HUES48 (cell line): Measurements from ENCODE around the gene EPC1.

Source experiments
- H3K27ac ChIP-seq: one replicate; pipeline ENCODE4 v1.7.0; 2013; ENCODE audit warnings: low read depth, low read length, inconsistent platforms
- H3K27me3 ChIP-seq: 2 replicates; pipeline ENCODE4 v1.6.1; 2013; ENCODE audit warnings: mild to moderate bottlenecking, low read length; ENCODE audit not compliant: control insufficient read depth, insufficient read depth
- H3K36me3 ChIP-seq: 2 replicates; pipeline ENCODE4 v1.6.1; 2013; ENCODE audit warnings: low read length; ENCODE audit not compliant: control insufficient read depth, insufficient read depth
- H3K4me1 ChIP-seq: 2 replicates; pipeline ENCODE4 v1.6.1; 2013; ENCODE audit warnings: mild to moderate bottlenecking, low read length; ENCODE audit not compliant: control insufficient read depth, insufficient read depth
- H3K4me3 ChIP-seq: 2 replicates; pipeline ENCODE4 v1.5.1; 2013; ENCODE audit warnings: mild to moderate bottlenecking, low read depth, low read length
- H3K9ac ChIP-seq: 2 replicates; pipeline ENCODE4 v1.6.1; 2013; ENCODE audit warnings: mild to moderate bottlenecking, low read depth, low read length, moderate library complexity
- H3K9me3 ChIP-seq: 2 replicates; pipeline ENCODE4 v1.6.1; 2013; ENCODE audit warnings: low read length; ENCODE audit not compliant: control insufficient read depth, insufficient read depth

Gene EPC1

DNA sequence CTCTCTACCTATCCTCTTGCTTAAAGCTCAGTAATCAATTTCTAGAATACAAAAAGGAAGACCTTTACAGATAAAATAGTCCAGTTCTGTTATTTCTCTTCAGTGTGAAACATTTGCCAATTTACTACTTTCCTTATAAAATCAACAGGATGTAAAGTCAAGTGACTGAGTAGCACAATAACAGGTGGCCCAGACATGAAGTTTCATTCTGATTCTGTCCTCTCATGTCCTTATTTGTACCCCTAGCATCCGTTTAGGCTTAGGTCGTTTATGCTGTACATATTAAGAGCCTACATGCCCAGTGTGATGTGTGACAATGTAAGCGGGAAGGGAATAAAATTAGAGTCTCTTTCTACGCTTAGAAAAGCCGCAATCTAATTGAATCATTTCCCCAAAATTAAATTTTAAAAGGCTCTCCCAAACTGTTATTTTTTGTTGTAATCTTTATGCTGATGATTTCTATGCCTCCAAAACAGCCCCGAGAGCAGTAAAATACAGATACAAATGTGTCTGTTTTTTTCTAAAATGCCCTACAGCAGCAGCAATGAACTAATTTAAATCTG is 29.1 kb downstream of the EPC1 start:
- Histone ChIP-seq H3K36me3 (no peaks in the 10 kb centered on the region), H3K4me1 (peaks cover 11% of the 10 kb centered on the region), H3K4me3 (no peak overlapping the region), H3K27me3 (no peaks in the 10 kb centered on the region), H3K9me3 (no peaks in the 10 kb centered on the region), H3K27ac (no peak overlapping the region), H3K9ac (no peak overlapping the region)

DNA sequence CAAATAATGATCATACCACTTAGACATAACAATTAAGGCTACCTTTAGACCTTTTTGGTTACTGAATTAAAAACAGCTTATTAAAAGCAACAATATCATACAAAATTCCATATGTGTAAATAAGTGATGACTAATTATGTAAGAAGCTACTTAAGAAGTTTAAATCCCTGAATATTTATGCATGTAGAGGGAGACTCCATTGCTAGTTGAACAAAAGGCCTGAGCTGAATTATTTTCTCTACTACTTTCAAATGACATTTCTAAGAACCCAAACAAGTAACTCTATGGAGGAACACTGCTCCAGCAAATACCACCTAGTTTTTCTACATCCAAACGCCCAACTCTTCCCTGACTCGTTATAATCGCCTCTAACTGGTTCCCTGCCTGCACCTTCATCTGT is 31.5 kb downstream of the EPC1 start:
- Histone ChIP-seq H3K36me3 (0 out of 2 replicates have a peak, but pooled peaks cover 4% of the 10 kb centered on the region), H3K4me3 (no peak overlapping the region), H3K27ac (no peak overlapping the region), H3K4me1 (peaks cover 11% of the 10 kb centered on the region), H3K27me3 (no peaks in the 10 kb centered on the region), H3K9ac (no peak overlapping the region), H3K9me3 (no peaks in the 10 kb centered on the region)

DNA sequence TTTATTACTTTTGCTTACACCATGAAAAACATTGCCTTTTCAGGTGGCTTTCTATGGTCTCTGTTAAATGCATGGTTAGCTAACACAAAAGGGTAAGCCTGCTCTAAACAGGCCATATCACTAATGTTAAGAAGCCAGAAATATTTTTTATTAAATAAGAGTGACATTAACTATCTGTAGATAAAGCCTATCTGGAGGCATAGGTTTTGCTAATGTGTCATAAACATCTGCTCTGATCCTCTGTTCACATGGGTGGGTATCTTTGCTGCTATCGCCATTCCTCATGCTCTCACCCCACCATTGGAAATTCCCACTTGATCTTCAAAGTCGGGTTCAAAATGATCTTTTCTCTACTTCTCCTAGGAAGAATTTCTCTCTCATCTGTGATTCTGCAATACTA is 32.4 kb downstream of the EPC1 start:
- H3K27me3 ChIP-seq = no peaks in the 10 kb centered on the region
- H3K9me3 ChIP-seq = no peaks in the 10 kb centered on the region
- no peak overlapping the region for H3K9ac ChIP-seq
- H3K27ac ChIP-seq = no peak overlapping the region
- H3K4me1 ChIP-seq = peaks cover 11% of the 10 kb centered on the region
- no peak overlapping the region for H3K4me3 ChIP-seq
- H3K36me3 ChIP-seq = 0 out of 2 replicates have a peak, but pooled peaks cover 4% of the 10 kb centered on the region

DNA sequence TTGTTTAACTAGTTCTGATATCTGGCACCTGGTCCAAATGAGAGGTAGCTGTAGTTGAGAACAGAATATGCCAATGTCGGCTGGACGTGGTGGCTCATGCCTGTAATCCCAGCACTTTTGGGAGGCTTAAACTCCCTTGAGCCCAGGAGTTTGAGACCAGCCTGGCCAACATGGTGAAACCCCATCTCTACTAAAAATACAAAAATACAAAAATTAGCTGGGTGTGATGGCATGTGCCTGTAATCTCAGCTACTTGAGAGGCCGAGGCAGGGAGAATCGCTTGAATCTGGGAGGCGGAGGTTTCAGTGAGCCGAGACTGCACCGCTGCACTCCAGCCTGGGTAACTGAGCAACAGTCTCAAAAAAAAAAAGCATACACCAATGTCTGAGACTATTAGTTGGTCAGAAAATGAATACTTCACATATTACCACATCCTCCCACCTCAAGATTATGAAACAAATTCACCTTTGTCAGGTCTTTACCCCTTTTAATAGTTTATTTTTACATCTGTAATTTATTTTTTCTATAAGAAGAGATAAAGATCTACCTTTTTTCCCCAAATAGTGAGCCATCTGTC is 38.8 kb downstream of the EPC1 start:
- Histone ChIP-seq H3K9ac (no peak overlapping the region), H3K36me3 (peaks cover 34% of the 10 kb centered on the region), H3K9me3 (no peaks in the 10 kb centered on the region), H3K27ac (no peak overlapping the region), H3K4me3 (no peak overlapping the region), H3K4me1 (no peaks in the 10 kb centered on the region), H3K27me3 (no peaks in the 10 kb centered on the region)

DNA sequence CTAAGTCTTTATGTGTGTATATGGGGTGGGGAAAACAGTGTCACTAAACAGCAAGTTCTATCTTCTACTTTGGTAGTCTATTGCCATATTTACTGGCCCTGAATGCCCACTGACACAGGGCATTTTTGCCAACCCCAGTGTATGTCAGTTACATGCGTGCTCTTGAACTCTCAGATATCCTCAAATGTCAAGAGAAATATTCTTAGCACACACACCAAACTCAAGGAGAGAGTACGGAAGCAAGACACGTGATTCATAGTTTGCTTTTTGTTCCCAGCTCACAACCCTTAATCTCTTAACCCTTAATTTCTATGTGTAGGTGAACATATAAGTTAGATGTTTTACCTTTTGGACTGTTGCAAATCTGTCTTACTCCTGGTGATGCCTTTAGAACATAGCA is 39.3 kb downstream of the EPC1 start:
- Histone ChIP-seq H3K27ac (no peak overlapping the region), H3K4me1 (no peaks in the 10 kb centered on the region)

DNA sequence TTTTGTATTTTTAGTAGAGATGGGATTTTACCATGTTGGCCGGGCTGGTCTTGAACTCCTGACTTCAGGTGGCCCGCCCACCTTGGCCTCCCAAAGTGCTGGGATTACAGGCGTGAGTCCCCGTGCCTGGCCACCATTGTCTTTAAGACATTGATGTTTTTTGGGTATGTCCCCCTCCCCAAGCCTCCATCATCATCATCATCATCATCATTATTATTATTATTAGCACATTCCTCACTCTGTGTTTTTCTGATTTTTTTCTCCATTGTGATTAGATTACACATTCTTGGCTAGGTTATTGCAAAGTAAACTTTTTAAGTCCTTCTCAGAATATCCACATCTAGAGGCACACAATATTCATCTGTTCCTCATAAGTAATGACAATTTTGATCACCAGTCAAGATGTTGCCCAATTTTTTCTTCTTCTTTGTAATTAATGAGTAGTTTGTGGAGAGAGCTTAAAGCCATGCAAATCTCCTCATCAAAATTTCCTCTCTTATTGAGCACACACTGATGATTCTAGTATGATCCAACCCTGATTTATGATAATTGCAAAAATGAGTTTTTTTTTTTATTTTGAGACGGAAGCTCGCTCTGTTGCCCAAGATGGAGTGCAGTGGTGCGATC is 47.5 kb downstream of the EPC1 start:
- Histone ChIP-seq H3K9me3 (no peaks in the 10 kb centered on the region), H3K36me3 (peaks cover 21% of the 10 kb centered on the region), H3K27me3 (no peaks in the 10 kb centered on the region), H3K4me1 (no peaks in the 10 kb centered on the region), H3K9ac (no peak overlapping the region), H3K4me3 (no peak overlapping the region), H3K27ac (no peak overlapping the region)

More for the DNA sequence above, 39.3 kb downstream of the EPC1 start:
- no peaks in the 10 kb centered on the region for H3K9me3 ChIP-seq
- no peak overlapping the region for H3K4me3 ChIP-seq
- no peaks in the 10 kb centered on the region for H3K27me3 ChIP-seq
- no peak overlapping the region for H3K9ac ChIP-seq
- peaks cover 39% of the 10 kb centered on the region for H3K36me3 ChIP-seq

DNA sequence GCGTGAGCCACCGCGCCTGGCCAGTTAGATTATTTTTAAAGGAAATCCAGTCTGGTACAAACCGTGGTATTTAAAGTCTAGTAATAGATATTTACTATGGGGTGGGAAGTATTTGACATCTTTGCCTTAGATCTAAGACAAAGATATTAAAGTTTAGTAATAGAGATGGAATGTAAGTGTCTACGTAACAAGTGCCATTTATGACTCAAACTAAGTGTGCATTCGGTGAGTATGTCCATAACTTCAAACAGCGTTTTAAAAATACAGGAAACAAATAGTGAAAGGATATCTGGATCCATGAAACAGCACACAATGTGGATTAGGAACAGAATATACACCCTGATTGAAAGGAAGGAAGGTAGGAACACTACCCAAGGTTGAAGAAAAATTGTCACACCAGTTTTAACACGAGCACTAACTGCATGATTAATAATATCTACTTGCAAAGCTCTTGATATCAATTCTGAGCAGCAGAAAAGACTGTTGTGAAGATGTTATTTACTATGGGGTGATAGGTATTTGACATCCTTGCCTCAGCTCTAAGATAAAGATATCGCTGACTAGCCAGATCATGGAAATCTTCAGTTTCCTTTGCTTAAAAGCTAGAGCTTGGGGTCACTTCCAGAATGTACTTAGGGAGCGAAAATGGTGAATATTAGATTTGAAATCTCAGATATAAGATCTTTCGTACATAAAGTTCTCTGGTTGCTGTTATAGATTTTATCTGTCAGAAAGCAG is 48.7 kb downstream of the EPC1 start:
- Histone ChIP-seq H3K27me3 (no peaks in the 10 kb centered on the region), H3K27ac (no peak overlapping the region), H3K4me1 (0 out of 2 replicates have a peak, but pooled peaks cover 3% of the 10 kb centered on the region), H3K9me3 (no peaks in the 10 kb centered on the region), H3K9ac (no peak overlapping the region), H3K36me3 (peaks cover 9% of the 10 kb centered on the region), H3K4me3 (no peak overlapping the region)

DNA sequence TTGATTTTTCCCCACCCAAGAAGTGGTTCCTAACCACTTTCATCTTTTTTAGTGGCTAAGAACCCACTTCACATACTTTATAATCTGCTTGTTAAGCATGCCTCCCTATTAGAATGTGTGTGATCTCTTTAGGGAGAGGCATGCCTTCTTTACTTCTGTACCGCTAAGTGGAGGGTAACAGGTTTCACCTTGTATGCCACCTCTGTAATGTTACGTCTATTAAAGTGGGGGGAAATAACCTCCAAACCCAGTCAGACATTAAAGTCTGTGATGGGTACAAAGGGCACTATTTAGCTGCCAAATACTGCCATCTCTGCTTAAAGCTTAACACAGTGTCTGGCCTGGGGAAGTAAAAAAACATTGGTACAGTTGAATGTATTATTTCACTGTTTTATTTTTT is 51.9 kb downstream of the EPC1 start:
- H3K9ac ChIP-seq = no peak overlapping the region
- no peak overlapping the region for H3K27ac ChIP-seq
- no peaks in the 10 kb centered on the region for H3K27me3 ChIP-seq
- peaks cover 31% of the 10 kb centered on the region for H3K36me3 ChIP-seq
- peaks cover 10% of the 10 kb centered on the region; the same call in 1 of the 2 replicates for H3K4me1 ChIP-seq
- no peak overlapping the region for H3K4me3 ChIP-seq
- H3K9me3 ChIP-seq = no peaks in the 10 kb centered on the region

DNA sequence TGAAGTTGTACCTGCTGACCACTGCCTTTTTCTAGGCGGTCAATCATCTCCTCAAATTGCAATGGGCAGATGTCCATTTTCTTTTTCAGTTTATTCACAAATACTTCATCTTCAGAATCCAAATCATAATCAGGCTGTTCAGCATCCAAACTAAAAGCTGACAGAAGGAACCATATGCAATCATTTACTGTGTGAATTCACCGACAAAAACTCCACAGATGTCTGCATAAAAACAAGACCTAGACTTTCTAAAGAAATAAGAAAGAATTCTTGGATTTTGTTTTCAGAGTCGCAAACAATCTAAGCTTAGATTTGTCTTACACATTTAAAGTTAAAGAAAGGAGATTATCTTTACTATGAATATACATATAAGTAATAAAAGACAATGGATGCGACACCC is 53.4 kb downstream of the EPC1 start:
- no peak overlapping the region for H3K9ac ChIP-seq
- H3K36me3 ChIP-seq = peaks cover 35% of the 10 kb centered on the region
- H3K27me3 ChIP-seq = no peaks in the 10 kb centered on the region
- H3K4me3 ChIP-seq = no peak overlapping the region
- peaks cover 10% of the 10 kb centered on the region; the same call in 1 of the 2 replicates for H3K4me1 ChIP-seq
- H3K9me3 ChIP-seq = no peaks in the 10 kb centered on the region
- no peak overlapping the region for H3K27ac ChIP-seq

DNA sequence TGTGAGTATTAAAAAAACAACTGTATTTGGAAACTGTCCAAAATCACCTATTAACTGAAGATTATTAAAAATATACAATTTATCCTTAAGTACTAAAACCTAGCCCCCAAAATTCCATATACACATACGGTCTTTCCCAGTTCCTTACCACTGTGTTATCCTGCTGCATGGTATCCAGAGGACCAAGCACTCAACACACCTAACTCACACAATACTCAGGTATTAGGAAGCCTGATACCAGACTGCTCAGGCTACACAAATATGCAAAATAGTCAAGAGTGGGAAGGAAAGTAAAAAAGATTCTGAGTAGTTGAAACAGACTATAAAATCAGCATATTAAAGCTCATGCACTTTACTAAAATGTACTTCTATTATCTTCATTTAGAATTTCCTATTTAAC is 67.2 kb downstream of the EPC1 start:
- no peaks in the 10 kb centered on the region for H3K27me3 ChIP-seq
- H3K27ac ChIP-seq = no peak overlapping the region
- peaks cover 34% of the 10 kb centered on the region for H3K36me3 ChIP-seq
- H3K4me3 ChIP-seq = no peak overlapping the region
- no peaks in the 10 kb centered on the region for H3K9me3 ChIP-seq
- no peaks in the 10 kb centered on the region for H3K4me1 ChIP-seq
- no peak overlapping the region for H3K9ac ChIP-seq

DNA sequence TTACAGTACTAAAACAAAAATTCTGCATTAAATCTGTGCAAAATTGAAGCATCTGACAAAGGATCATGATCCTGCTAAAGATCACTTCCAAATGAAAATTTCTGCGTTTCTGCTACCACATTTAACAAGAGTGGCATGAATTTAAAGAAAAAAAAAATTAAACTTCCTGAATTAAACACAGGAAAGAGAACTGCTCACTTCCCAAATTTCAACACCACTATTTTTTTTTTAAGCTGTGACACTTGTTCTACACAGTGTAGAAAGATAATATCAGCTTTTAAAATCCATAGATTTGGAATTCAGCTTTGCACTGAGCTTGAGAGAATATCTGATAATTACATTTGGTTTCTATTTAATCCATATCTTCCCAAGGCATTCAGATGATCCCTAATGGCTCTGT is 73.6 kb downstream of the EPC1 start:
- Histone ChIP-seq H3K4me1 (peaks cover 5% of the 10 kb centered on the region; the same call in 1 of the 2 replicates), H3K36me3 (peaks cover 70% of the 10 kb centered on the region), H3K4me3 (no peak overlapping the region), H3K9ac (no peak overlapping the region), H3K27ac (no peak overlapping the region), H3K27me3 (no peaks in the 10 kb centered on the region), H3K9me3 (no peaks in the 10 kb centered on the region)
